Choroid plexus epithelial cell (primary cell): Measurements from ENCODE around the gene TMEM183A.
"Not testable (repeated sequence)": the region's sequence is repeated elsewhere in the genome, so short reads cannot be mapped to it uniquely, and the experiment has no call there.

Experiments used
- DNase-seq: peaks from one replicate; pipeline ENCODE4 v3.0.0-alpha.2; 2010; ENCODE audit warnings: low read depth
- H3K4me3 ChIP-seq: 2 replicates; pipeline ENCODE4 v1.5.1; 2011; ENCODE audit warnings: low read depth, mild to moderate bottlenecking, control low read depth, low read length, moderate library complexity
- TF ChIP-seq, protein P1 (sequence below): conservative IDR thresholded peaks from 2 replicates; pipeline ENCODE4 v1.5.1; 2011; ENCODE audit warnings: low read depth, mild to moderate bottlenecking, control low read depth, inconsistent platforms, low read length, moderate library complexity

TMEM183A gene

GRCh38 chr1:203017692-203018091, 10.5 kb downstream of the TMEM183A start:
- TF ChIP-seq, protein P1, sequence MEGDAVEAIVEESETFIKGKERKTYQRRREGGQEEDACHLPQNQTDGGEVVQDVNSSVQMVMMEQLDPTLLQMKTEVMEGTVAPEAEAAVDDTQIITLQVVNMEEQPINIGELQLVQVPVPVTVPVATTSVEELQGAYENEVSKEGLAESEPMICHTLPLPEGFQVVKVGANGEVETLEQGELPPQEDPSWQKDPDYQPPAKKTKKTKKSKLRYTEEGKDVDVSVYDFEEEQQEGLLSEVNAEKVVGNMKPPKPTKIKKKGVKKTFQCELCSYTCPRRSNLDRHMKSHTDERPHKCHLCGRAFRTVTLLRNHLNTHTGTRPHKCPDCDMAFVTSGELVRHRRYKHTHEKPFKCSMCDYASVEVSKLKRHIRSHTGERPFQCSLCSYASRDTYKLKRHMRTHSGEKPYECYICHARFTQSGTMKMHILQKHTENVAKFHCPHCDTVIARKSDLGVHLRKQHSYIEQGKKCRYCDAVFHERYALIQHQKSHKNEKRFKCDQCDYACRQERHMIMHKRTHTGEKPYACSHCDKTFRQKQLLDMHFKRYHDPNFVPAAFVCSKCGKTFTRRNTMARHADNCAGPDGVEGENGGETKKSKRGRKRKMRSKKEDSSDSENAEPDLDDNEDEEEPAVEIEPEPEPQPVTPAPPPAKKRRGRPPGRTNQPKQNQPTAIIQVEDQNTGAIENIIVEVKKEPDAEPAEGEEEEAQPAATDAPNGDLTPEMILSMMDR: no peak
- no peak for DNase-seq
- H3K4me3 ChIP-seq: no peak overlapping the region

- H3K4me3 ChIP-seq, DNase-seq: not testable (repeated sequence)
Measured at GRCh38 chr1:203022855-203023254, 15.7 kb downstream of the TMEM183A start.

DNA sequence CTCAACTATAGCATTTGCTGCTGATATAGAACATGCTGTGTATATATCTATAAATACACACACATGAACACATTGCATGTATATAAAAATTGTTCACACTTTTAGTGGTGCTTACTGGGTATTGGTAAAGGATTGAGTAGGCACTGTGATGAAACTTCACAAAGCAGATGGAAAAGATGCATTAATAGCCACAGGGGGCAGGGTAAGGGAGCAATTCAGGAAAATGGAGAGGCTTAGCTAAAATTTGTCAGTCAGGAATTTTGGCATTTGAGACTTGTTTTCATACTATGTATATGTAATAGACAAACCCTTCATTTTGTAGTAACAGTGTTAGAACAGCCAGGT, 18.5 kb downstream of the TMEM183A start:
- TF ChIP-seq, protein P1: no peak
- DNase-seq: no peak
- H3K4me3 ChIP-seq: no peak overlapping the region

DNA sequence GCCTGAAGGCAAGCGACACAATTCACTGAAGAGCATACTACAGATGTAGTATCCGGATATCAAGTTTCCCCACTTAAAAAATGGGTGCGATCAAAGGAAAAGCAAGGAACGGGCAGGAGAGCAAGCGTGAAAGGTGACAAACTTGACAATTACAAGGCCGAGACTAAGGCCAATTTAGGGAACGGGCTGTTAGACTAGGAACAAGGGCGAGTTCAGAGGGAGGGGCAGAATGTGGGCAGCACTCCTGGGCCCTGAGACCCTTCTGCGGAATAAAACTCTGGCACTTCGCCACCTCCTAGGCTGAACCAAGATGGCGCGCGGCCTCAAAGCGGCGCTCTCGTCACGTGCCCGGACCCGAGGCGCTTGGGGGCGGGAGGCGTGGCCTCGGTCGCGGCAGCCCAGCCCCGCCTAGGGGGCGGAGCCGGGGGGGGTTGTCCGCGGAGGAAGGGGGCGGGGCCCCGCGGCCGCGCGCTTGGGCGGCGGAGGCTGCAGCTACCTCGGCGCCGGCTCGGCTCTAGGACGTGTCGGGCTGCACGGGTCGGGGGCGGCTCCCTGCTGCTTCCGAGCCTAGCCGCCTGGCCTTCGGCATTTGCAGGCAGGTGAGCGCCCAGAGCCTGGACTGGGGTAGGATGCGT, 19.0 kb downstream of the TMEM183A start, which contains the start of gene PPFIA4:
TSS of gene PPFIA4 (plus strand) at position 461 of the 635 bp plus-strand sequence. CDS start 12,518 bp downstream, outside the sequence.
- peak; percentile 84 for DNase-seq
- H3K4me3 ChIP-seq: peak within 1 kb of the TSS; percentile 58
- TF ChIP-seq, protein P1: no peak

DNA sequence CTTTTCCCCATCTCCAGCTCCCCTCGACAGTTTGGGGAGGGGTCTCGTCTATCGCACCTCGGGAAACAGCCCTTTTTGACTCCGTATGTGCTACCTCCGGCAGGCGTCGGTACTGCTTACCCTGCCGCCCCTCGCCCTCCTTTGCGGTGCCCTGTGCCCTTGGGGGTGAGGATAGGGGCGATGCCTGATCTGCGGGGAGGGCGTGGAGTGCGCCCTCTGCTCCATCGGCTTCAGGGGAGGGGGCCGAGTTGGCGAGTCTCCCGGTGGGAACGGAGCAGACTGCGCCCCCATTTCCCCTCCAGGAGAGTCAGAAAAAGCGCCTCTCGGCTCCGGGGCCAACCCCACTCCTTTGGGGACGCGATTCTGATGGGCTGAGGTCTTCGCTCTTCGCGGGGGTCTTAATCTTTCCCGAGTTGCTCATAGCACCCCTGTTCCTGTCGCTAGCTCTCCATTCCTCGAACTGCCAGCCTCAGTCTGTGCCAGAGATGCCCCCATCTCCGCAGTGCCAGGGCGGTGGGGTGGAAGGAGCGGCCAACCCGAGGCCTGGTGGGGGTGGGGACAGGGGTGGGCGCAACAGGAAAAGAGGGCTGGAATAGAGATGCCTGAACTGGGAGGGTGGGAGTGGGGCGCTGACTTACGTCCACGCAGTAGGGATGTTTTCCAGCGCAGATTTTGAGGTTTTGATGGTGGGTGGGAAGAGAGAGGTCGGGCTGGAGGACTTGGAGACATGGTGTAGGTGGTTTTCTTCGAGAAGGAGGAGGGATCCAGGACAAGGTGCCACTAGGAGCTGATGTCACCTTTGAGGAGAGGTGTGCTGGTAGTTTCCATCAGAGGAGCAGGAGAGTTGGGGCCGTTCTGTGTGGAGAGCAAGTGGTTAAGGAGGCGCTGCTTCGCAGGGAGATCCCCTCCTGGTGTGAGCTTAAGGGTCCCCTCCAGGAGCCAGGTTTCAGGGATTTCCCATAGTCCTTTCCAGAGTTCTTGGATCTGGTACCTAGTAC, 19.8 kb downstream of the TMEM183A start:
- H3K4me3 ChIP-seq: peak overlapping the region; percentile 58
- no peak for DNase-seq
- TF ChIP-seq, protein P1: no peak

GRCh38 chr1:203028067-203028783, 21.1 kb downstream of the TMEM183A start:
- TF ChIP-seq, protein P1: no peak
- no peak overlapping the region for H3K4me3 ChIP-seq
- DNase-seq: no peak

GRCh38 chr1:203028784-203029553, 21.8 kb downstream of the TMEM183A start:
- TF ChIP-seq, protein P1: no peak
- no peak for DNase-seq
- no peak overlapping the region for H3K4me3 ChIP-seq
